ENCODE measurements around the gene HSDL2. TPM values are rescaled to one million over a fixed set of nuclear protein-coding genes. Genes with fewer than 3 reads are reported as not detected.

Gene HSDL2
- polyA plus RNA-seq, 3 donors: 6.4 to 34.8 (median 26.9) TPM

DNA sequence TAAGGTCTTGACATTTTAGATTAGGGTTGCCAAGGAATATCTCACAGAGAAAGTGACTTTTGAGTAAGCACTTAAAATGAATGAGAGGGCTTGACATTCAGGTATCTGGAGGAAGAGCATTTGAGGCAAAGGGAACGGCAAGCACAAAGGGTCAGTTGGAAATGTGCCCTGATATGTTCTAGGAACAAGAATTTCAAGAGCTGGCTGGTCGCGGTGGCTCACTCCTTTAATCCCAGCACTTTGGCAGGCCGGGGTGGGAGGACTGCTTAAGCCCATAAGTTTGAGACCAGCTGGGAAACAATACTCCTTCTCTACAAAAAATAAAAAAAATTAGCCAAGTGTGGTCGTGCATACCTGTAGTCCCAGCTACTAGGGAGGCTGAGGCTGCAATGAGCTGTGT, 123.3 kb downstream of the HSDL2 start:
- 100% methylated on average over 4 of the region's 5 CpGs for WGBS (ENCODE audit: insufficient coverage)

DNA sequence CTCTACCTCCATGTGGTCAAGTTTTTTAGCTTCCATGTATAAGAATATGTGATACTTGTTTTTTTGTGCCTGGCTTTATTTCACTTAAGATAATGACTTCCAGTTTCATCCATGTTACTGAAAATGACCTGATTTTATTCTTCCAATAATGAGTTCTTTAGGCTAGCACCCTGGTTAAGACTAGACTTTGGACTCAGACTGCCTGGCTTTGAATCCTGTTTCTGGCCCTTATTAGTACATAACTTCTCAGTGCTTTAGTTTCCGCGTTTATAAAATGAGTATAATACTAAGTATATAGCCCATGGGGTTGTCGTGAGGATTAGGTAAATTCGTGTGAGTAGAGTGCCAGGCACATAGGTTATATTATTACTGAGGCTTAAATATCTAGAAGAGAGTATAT, 125.2 kb downstream of the HSDL2 start:
- H3K9me3 Mint-ChIP-seq: peaks cover 0 to 1% (median 0%) of the 10 kb centered on the region in 7 donors
- Histone ChIP-seq H3K4me2 (replicated peaks; ENCODE audit: extremely low read depth, low read length, poor library complexity, severe bottlenecking) (no peak overlapping the region), H2AFZ (ENCODE audit: insufficient read depth, low read depth, low read length, poor library complexity, severe bottlenecking) (no peak overlapping the region), H3K27me3 (ENCODE audit: control insufficient read depth in 2 of 2, insufficient read depth in 2 of 2, low read length in 2 of 2) (no peaks in the 10 kb centered on the region), H3K4me3 (replicated peaks in 1 of 3; ENCODE audit: low read depth in 2 of 3, low read length in 3 of 3) (no peak overlapping the region), H3K27ac (ENCODE audit: low read depth in 1 of 2, low read length in 2 of 2) (no peak overlapping the region), H3K9me3 (replicated peaks in 1 of 2; ENCODE audit: control insufficient read depth in 1 of 2, insufficient read depth in 1 of 2, low read length in 2 of 2) (no peaks in the 10 kb centered on the region), H3K36me3 (replicated peaks in 1 of 2; ENCODE audit: control insufficient read depth in 1 of 2, insufficient read depth in 2 of 2, low read length in 2 of 2) (no peaks in the 10 kb centered on the region), H3K79me2 (ENCODE audit: insufficient read depth, low read length) (peaks cover 46% of the 10 kb centered on the region), H3K4me1 (ENCODE audit: control insufficient read depth in 1 of 2, insufficient read depth in 2 of 2, low read length in 2 of 2) (no peaks in the 10 kb centered on the region), H3K9ac (ENCODE audit: insufficient read depth, low read length, poor library complexity, severe bottlenecking) (no peak overlapping the region), H4K20me1 (ENCODE audit: insufficient read depth, low read length) (no peaks in the 10 kb centered on the region)
- no CpG with 5 or more reads among the region's 4 CpGs for WGBS (ENCODE audit: insufficient coverage)
- peaks cover 0 to 4% (median 0%) of the 10 kb centered on the region in 3 donors for H3K27me3 Mint-ChIP-seq (ENCODE audit: low read depth in 3 of 3)
- peaks cover 2% of the 10 kb centered on the region for H3K4me1 Mint-ChIP-seq
- H3K4me3 Mint-ChIP-seq: no peak overlapping the region
- no peak overlapping the region for H3K27ac Mint-ChIP-seq
- H3K36me3 Mint-ChIP-seq: peaks cover 5 to 6% of the 10 kb centered on the region in 2 donors
- no peak for DNase-seq
- TF ChIP-seq, protein P1, sequence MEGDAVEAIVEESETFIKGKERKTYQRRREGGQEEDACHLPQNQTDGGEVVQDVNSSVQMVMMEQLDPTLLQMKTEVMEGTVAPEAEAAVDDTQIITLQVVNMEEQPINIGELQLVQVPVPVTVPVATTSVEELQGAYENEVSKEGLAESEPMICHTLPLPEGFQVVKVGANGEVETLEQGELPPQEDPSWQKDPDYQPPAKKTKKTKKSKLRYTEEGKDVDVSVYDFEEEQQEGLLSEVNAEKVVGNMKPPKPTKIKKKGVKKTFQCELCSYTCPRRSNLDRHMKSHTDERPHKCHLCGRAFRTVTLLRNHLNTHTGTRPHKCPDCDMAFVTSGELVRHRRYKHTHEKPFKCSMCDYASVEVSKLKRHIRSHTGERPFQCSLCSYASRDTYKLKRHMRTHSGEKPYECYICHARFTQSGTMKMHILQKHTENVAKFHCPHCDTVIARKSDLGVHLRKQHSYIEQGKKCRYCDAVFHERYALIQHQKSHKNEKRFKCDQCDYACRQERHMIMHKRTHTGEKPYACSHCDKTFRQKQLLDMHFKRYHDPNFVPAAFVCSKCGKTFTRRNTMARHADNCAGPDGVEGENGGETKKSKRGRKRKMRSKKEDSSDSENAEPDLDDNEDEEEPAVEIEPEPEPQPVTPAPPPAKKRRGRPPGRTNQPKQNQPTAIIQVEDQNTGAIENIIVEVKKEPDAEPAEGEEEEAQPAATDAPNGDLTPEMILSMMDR (IDR thresholded peaks at IDR 0.05): no peak
- intact Hi-C loops (cut with micrococcal nuclease): no loop called here

More for the DNA sequence above, 123.3 kb downstream of the HSDL2 start:
- Histone ChIP-seq H3K27ac (ENCODE audit: low read depth in 1 of 2, low read length in 2 of 2) (no peak overlapping the region), H3K4me2 (replicated peaks; ENCODE audit: extremely low read depth, low read length, poor library complexity, severe bottlenecking) (no peak overlapping the region), H3K9ac (ENCODE audit: insufficient read depth, low read length, poor library complexity, severe bottlenecking) (no peak overlapping the region), H3K27me3 (ENCODE audit: control insufficient read depth in 2 of 2, insufficient read depth in 2 of 2, low read length in 2 of 2) (no peaks in the 10 kb centered on the region), H2AFZ (ENCODE audit: insufficient read depth, low read depth, low read length, poor library complexity, severe bottlenecking) (no peak overlapping the region), H3K4me3 (replicated peaks in 1 of 3; ENCODE audit: low read depth in 2 of 3, low read length in 3 of 3) (no peak overlapping the region), H3K4me1 (ENCODE audit: control insufficient read depth in 1 of 2, insufficient read depth in 2 of 2, low read length in 2 of 2) (no peaks in the 10 kb centered on the region), H3K36me3 (replicated peaks in 1 of 2; ENCODE audit: control insufficient read depth in 1 of 2, insufficient read depth in 2 of 2, low read length in 2 of 2) (no peaks in the 10 kb centered on the region), H3K79me2 (ENCODE audit: insufficient read depth, low read length) (peaks cover 58% of the 10 kb centered on the region), H3K9me3 (replicated peaks in 1 of 2; ENCODE audit: control insufficient read depth in 1 of 2, insufficient read depth in 1 of 2, low read length in 2 of 2) (no peaks in the 10 kb centered on the region), H4K20me1 (ENCODE audit: insufficient read depth, low read length) (no peaks in the 10 kb centered on the region)
- Mint-ChIP-seq H3K27me3 (ENCODE audit: low read depth in 3 of 3) (peaks cover 0 to 4% (median 0%) of the 10 kb centered on the region in 3 donors), H3K9me3 (peaks cover 0 to 1% (median 0%) of the 10 kb centered on the region in 7 donors), H3K36me3 (peaks cover 5 to 6% of the 10 kb centered on the region in 2 donors), H3K4me3 (no peak overlapping the region), H3K27ac (no peak overlapping the region), H3K4me1 (peaks cover 3% of the 10 kb centered on the region)
- no peak for DNase-seq
- TF ChIP-seq, protein P1 (IDR thresholded peaks at IDR 0.05): no peak
- intact Hi-C loops (cut with micrococcal nuclease): no loop called here

All from CD14-positive monocyte (primary cell).